OCI-LY1 (cell line): ENCODE results near the gene KRTAP2-1.

Source experiments
- H2AFZ ChIP-seq: fragments of 200-600 bp; sonication (generic), shearing (Covaris generic); 2 replicates; pipeline ENCODE4 v1.6.0; 2014; ENCODE audit warnings: antibody characterized with exemption, mild to moderate bottlenecking, low read length
- H3F3A ChIP-seq: fragments of 200-600 bp; sonication (generic), shearing (Covaris generic); 2 replicates; pipeline ENCODE4 v1.6.0; 2014; ENCODE audit warnings: mild to moderate bottlenecking, antibody characterized with exemption, low read length, moderate library complexity; ENCODE audit not compliant: insufficient read depth
- H3K27ac ChIP-seq: fragments of 200-600 bp; sonication (generic); 2 replicates; pipeline ENCODE4 v1.5.1; 2014; ENCODE audit warnings: low read length, mixed run types, mild to moderate bottlenecking, low read depth; ENCODE audit not compliant: poor library complexity, severe bottlenecking
- H3K27me3 ChIP-seq: fragments of 200-600 bp; sonication (generic); 2 replicates; pipeline ENCODE4 v1.6.0; 2014; ENCODE audit warnings: antibody characterized with exemption, mild to moderate bottlenecking, low read length, moderate library complexity; ENCODE audit not compliant: insufficient read depth
- H3K36me3 ChIP-seq: fragments of 200-600 bp; sonication (generic); 2 replicates; pipeline ENCODE4 v1.6.1; 2014; ENCODE audit warnings: mild to moderate bottlenecking, antibody characterized with exemption, low read length, moderate library complexity, mixed read lengths; ENCODE audit not compliant: insufficient read depth
- H3K4me1 ChIP-seq: fragments of 200-600 bp; sonication (generic); 2 replicates; pipeline ENCODE4 v1.5.1; 2014; ENCODE audit warnings: mild to moderate bottlenecking, low read length, moderate library complexity; ENCODE audit not compliant: insufficient read depth, severe bottlenecking
- H3K4me2 ChIP-seq: fragments of 200-600 bp; sonication (generic), shearing (Covaris generic); 2 replicates; pipeline ENCODE4 v1.6.1; 2014; ENCODE audit warnings: low read length
- H3K4me3 ChIP-seq: fragments of 200-600 bp; sonication (generic); 2 replicates; pipeline ENCODE4 v1.5.1; 2014; ENCODE audit warnings: low read length, low read depth, mild to moderate bottlenecking, mixed read lengths; ENCODE audit not compliant: poor library complexity, severe bottlenecking
- H3K79me2 ChIP-seq: fragments of 200-600 bp; shearing (Covaris generic); 2 replicates; pipeline ENCODE4 v1.6.1; 2016; ENCODE audit warnings: mixed run types, low read length, mixed read lengths; ENCODE audit not compliant: insufficient read depth
- H3K9ac ChIP-seq: fragments of 200-600 bp; sonication (generic), shearing (Covaris generic); 2 replicates; pipeline ENCODE4 v1.6.1; 2014; ENCODE audit warnings: mild to moderate bottlenecking, low read length, mixed read lengths
- H3K9me2 ChIP-seq: fragments of 200-600 bp; sonication (generic), shearing (Covaris generic); 2 replicates; pipeline ENCODE4 v1.6.1; 2014; ENCODE audit warnings: low read depth, mild to moderate bottlenecking, low read length, mixed read lengths
- H3K9me3 ChIP-seq: fragments of 200-600 bp; shearing (Covaris generic); 2 replicates; pipeline ENCODE4 v1.6.1; 2014; ENCODE audit warnings: low read length, mixed read lengths
- H4K20me1 ChIP-seq: fragments of 200-600 bp; sonication (generic), shearing (Covaris generic); 2 replicates; pipeline ENCODE4 v1.6.0; 2016; ENCODE audit warnings: mild to moderate bottlenecking, low read length; ENCODE audit not compliant: insufficient read depth
- CTCF ChIP-seq: fragments of 200-600 bp; sonication (generic), shearing (Covaris generic); IDR thresholded peaks from 2 replicates; pipeline ENCODE4 v1.5.1; 2017; ENCODE audit warnings: mild to moderate bottlenecking, antibody characterized with exemption, low read length, moderate library complexity, mixed read lengths
- EZH2 ChIP-seq: fragments of 200-600 bp; sonication (generic), shearing (Covaris generic); IDR thresholded peaks from 2 replicates; pipeline ENCODE4 v1.8.0; 2017; ENCODE audit warnings: borderline replicate concordance, mixed run types, mild to moderate bottlenecking, antibody characterized with exemption, low read length, moderate library complexity, mixed read lengths

Gene KRTAP2-1

GRCh38 chr17:41010441-41010840, 36.7 kb downstream of the KRTAP2-1 start:
- H3K9me3 ChIP-seq, result no peaks in the 10 kb centered on the region
- H3K9me2 ChIP-seq, result no peaks in the 10 kb centered on the region
- H3K36me3 ChIP-seq, result no peaks in the 10 kb centered on the region
- no peaks in the 10 kb centered on the region for H3K79me2 ChIP-seq
- H3K9ac ChIP-seq, result no peak overlapping the region
- H3F3A ChIP-seq, result no peaks in the 10 kb centered on the region
- H3K4me2 ChIP-seq, result no peak overlapping the region
- no peaks in the 10 kb centered on the region for H3K4me1 ChIP-seq
- no peaks in the 10 kb centered on the region for H4K20me1 ChIP-seq
- no peaks in the 10 kb centered on the region; the same call in 1 of the 2 replicates for H3K27me3 ChIP-seq
- H3K27ac ChIP-seq, result no peak overlapping the region
- no peak overlapping the region for H2AFZ ChIP-seq
- TF ChIP-seq CTCF (no peak), EZH2 (no peak)
- no peak overlapping the region for H3K4me3 ChIP-seq

DNA sequence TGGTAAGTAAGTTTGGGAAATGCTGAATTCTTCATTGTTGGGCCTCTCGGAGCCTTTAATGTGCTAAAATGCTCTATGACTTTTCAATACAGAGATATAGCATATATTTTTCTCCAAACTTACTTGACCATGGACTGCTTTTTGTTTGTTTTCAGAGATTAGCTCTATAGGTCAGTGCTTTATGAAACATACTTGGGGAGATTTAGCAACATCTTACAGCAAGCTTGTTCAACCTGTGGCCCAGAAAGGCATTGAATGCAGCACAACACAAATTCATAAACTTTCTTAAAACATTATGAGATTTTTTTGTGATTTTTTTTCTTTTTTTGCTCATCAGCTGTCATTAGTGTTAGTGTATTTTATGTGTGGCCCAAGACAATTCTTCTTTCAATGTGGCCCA, 37.2 kb downstream of the KRTAP2-1 start:
- Histone ChIP-seq H3K9me2 (no peaks in the 10 kb centered on the region), H3K79me2 (no peaks in the 10 kb centered on the region), H3K36me3 (no peaks in the 10 kb centered on the region), H3K9ac (no peak overlapping the region), H3K4me3 (no peak overlapping the region), H4K20me1 (no peaks in the 10 kb centered on the region), H3F3A (no peaks in the 10 kb centered on the region), H3K27me3 (no peaks in the 10 kb centered on the region; the same call in 1 of the 2 replicates), H3K9me3 (no peaks in the 10 kb centered on the region), H3K4me2 (no peak overlapping the region), H3K4me1 (no peaks in the 10 kb centered on the region), H3K27ac (no peak overlapping the region), H2AFZ (no peak overlapping the region)
- TF ChIP-seq CTCF, result no peak
- no peak for TF ChIP-seq EZH2

DNA sequence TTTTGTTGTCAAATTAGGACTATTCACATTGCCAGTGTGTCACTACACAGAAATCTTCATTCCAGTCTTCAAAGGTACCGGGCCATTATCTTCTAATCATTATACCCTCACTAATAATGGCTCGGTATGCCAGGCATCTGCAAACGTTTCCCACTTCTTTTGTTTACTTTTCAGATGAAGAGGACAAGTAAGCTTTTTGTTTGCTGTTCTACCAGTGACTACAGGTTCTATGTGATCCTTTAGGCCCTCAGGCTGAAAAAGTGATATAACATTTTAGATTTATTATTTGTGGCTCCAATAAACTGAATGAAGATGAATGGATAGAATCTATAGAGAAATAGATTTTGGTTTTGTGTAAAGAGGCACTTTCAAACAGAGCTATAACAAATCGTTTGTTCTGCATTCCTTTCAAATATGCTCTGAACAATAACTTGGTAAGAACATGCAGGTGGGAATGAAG, 37.8 kb downstream of the KRTAP2-1 start:
- H3K79me2 ChIP-seq, result no peaks in the 10 kb centered on the region
- H3K4me2 ChIP-seq, result no peak overlapping the region
- no peaks in the 10 kb centered on the region for H3K9me2 ChIP-seq
- H3K27me3 ChIP-seq, result no peaks in the 10 kb centered on the region; the same call in 1 of the 2 replicates
- no peak overlapping the region for H2AFZ ChIP-seq
- no peaks in the 10 kb centered on the region for H3K9me3 ChIP-seq
- H3K4me1 ChIP-seq, result no peaks in the 10 kb centered on the region
- no peak for TF ChIP-seq EZH2
- no peak for TF ChIP-seq CTCF
- H3K27ac ChIP-seq, result no peak overlapping the region
- no peaks in the 10 kb centered on the region for H4K20me1 ChIP-seq
- no peak overlapping the region for H3K9ac ChIP-seq
- H3K36me3 ChIP-seq, result no peaks in the 10 kb centered on the region
- H3F3A ChIP-seq, result no peaks in the 10 kb centered on the region
- no peak overlapping the region for H3K4me3 ChIP-seq
